ENCODE measurements around the gene LEKR1. TPM values are rescaled to one million over a fixed set of nuclear protein-coding genes. Genes with fewer than 3 reads are reported as not detected.

LEKR1 gene
- total and polyA plus RNA-seq, 2 of the 13 experiments (the other 11 are each of a cell fraction or from before 2014, with no cell fraction given) = 0.49 to 1.5 TPM

- peak; percentile 54; the same call in 1 of the 2 replicates for TF ChIP-seq ZNF563 (CRISPR knock-in tag; IDR thresholded peaks at IDR 0.05)
- TF ChIP-seq ZNF703 (CRISPR knock-in tag; IDR thresholded peaks at IDR 0.05; ENCODE audit: borderline replicate concordance) = 0 out of 2 replicates have a peak, but pooled peaks have one; percentile 65
- peak; percentile 63 for TF ChIP-seq ZNF407 (CRISPR knock-in tag; IDR thresholded peaks at IDR 0.05; ENCODE audit: not compliant biosample characterization)
- TF ChIP-seq ETV5 (CRISPR knock-in tag; IDR thresholded peaks at IDR 0.05; ENCODE audit: borderline replicate concordance) = peak; percentile 46
- peak; percentile 62 for TF ChIP-seq ZFY (CRISPR knock-in tag; IDR thresholded peaks at IDR 0.05)
- TF ChIP-seq HIVEP1 (CRISPR knock-in tag; IDR thresholded peaks at IDR 0.05) = peak; percentile 83
- TF ChIP-seq IRF9 (CRISPR knock-in tag; IDR thresholded peaks at IDR 0.05; ENCODE audit: borderline replicate concordance) = 0 out of 2 replicates have a peak, but pooled peaks have one; percentile 66
- TF ChIP-seq BORCS8-MEF2B (CRISPR knock-in tag; IDR thresholded peaks at IDR 0.05) = peak; percentile 58; the same call in 1 of the 2 replicates
- TF ChIP-seq CAMTA2 (CRISPR knock-in tag; IDR thresholded peaks at IDR 0.05; ENCODE audit: borderline replicate concordance) = 0 out of 2 replicates have a peak, but pooled peaks have one; percentile 83
- peak; percentile 70; the same call in 1 of the 2 replicates for TF ChIP-seq CCDC6 (CRISPR knock-in tag; IDR thresholded peaks at IDR 0.05)
- TF ChIP-seq E2F1 (CRISPR knock-in tag; IDR thresholded peaks at IDR 0.05) = 0 out of 2 replicates have a peak, but pooled peaks have one; percentile 20
- no peak for TF ChIP-seq ZBTB42 (CRISPR knock-in tag; IDR thresholded peaks at IDR 0.05)
- TF ChIP-seq TBX2 (CRISPR knock-in tag; IDR thresholded peaks at IDR 0.05; ENCODE audit: borderline replicate concordance) = peak; percentile 64; the same call in 1 of the 2 replicates
- TF ChIP-seq JDP2 (CRISPR knock-in tag; IDR thresholded peaks at IDR 0.05; ENCODE audit: borderline replicate concordance) = no peak
- TF ChIP-seq ATF7-NPFF (CRISPR knock-in tag; IDR thresholded peaks at IDR 0.05; ENCODE audit: low read depth) = no peak; the same call in none of the 2 replicates
- TF ChIP-seq KMT2B (CRISPR knock-in tag; IDR thresholded peaks at IDR 0.05) = peak; percentile 59; the same call in 1 of the 2 replicates
- TF ChIP-seq ZBTB38 (CRISPR knock-in tag; IDR thresholded peaks at IDR 0.05) = peak; percentile 79
- peak; percentile 51; the same call in 1 of the 2 replicates for TF ChIP-seq RFX1 (IDR thresholded peaks at IDR 0.05)
- peak; percentile 79 for TF ChIP-seq SALL1 (CRISPR knock-in tag; IDR thresholded peaks at IDR 0.05)
These were observed at the start of gene LEKR1 (continued) for GRCh38 chr3:156826144-156826895.
